ENCODE data around the gene GMPR2. TPM values are rescaled to one million over a fixed set of nuclear protein-coding genes. Genes with fewer than 3 reads are reported as not detected.

Gene GMPR2
- total and polyA plus RNA-seq, 2 of the 4 experiments (the other 2 are of a cell fraction), result 63.7 to 92.5 TPM

- no TSS peak for BruUV-seq (replicated peaks)
- dilution Hi-C loops (cut with HindIII; ENCODE audit: low sequenced_read_pairs, unreplicated experiment) (no loop called here), intact Hi-C loops (cut with micrococcal nuclease) (no loop called here), in situ Hi-C loops (cut with MboI; ENCODE audit: low sequenced_read_pairs) (no loop called here)
- ChIA-PET CTCF (no interaction called here), POLR2A (ENCODE audit: unreplicated experiment) (no interaction called here)
- Histone ChIP-seq H3K23ac (ENCODE audit: low read depth, low read length) (no peak overlapping the region), H3K27me3 (ENCODE audit: control insufficient read depth, insufficient read depth, low read length) (no peaks in the 10 kb centered on the region), H2BK5ac (ENCODE audit: low read depth, low read length, poor library complexity, severe bottlenecking) (no peak overlapping the region), H3K27ac (ENCODE audit: insufficient read depth, low read length) (no peak overlapping the region), H3K14ac (replicated peaks; ENCODE audit: low read depth, low read length) (no peak overlapping the region), H3K9ac (ENCODE audit: low read depth, low read length) (no peak overlapping the region), H2BK20ac (ENCODE audit: low read depth, low read length) (no peak overlapping the region), H3K4ac (ENCODE audit: low read depth, low read length) (no peak overlapping the region), H3K36me3 (ENCODE audit: control insufficient read depth, insufficient read depth, low read length) (no peaks in the 10 kb centered on the region; the same call in 1 of the 2 replicates), H4K8ac (ENCODE audit: low read depth in 2 of 2, low read length in 2 of 2) (no peak overlapping the region), H2AK9ac (replicated peaks; ENCODE audit: low read depth, low read length, poor library complexity) (no peak overlapping the region), H3K4me3 (ENCODE audit: insufficient read depth, low read depth, low read length) (no peak overlapping the region), H2BK15ac (ENCODE audit: low read depth, low read length) (no peak overlapping the region), H3K9me1 (ENCODE audit: insufficient read depth, low read length) (peaks cover 25% of the 10 kb centered on the region), H3K79me1 (ENCODE audit: low read depth in 1 of 2, low read length in 2 of 2) (no peaks in the 10 kb centered on the region), H3K4me2 (ENCODE audit: low read depth, low read length) (no peak overlapping the region), H3K56ac (ENCODE audit: extremely low read depth, insufficient read depth, low read length) (no peak overlapping the region), H2AK5ac (ENCODE audit: low read depth, low read length) (no peak overlapping the region), H2BK120ac (ENCODE audit: low read depth, low read length) (no peak overlapping the region), H4K20me1 (ENCODE audit: insufficient read depth, low read length) (no peaks in the 10 kb centered on the region), H4K91ac (ENCODE audit: insufficient read depth, low read depth, low read length) (no peak overlapping the region), H4K5ac (ENCODE audit: low read depth, low read length) (no peak overlapping the region), H3K18ac (ENCODE audit: low read depth, low read length) (no peak overlapping the region), H2AFZ (replicated peaks; ENCODE audit: low read length, poor library complexity) (peak overlapping the region; percentile 24), H3K4me1 (ENCODE audit: control insufficient read depth, insufficient read depth, low read length) (peaks cover 13% of the 10 kb centered on the region), H3K9me3 (ENCODE audit: control insufficient read depth, insufficient read depth, low read length) (no peaks in the 10 kb centered on the region)
- WGBS, 2 experiments (ENCODE audit: extremely low coverage in 2 of 2, insufficient read length in 1 of 2), result 74% methylated on average over 8 of the region's 13 CpGs; no CpG with 5 or more reads in 1 of the 2 experiments
- TF ChIP-seq, protein P1, sequence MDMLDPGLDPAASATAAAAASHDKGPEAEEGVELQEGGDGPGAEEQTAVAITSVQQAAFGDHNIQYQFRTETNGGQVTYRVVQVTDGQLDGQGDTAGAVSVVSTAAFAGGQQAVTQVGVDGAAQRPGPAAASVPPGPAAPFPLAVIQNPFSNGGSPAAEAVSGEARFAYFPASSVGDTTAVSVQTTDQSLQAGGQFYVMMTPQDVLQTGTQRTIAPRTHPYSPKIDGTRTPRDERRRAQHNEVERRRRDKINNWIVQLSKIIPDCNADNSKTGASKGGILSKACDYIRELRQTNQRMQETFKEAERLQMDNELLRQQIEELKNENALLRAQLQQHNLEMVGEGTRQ (IDR thresholded peaks at IDR 0.05; ENCODE audit: low read depth, low read length), result no peak
- TF ChIP-seq CHD1 (IDR thresholded peaks at IDR 0.05; ENCODE audit: low read depth, low read length) (no peak), NFE2L2 (IDR thresholded peaks at IDR 0.05; ENCODE audit: low read depth, low read length) (no peak), POLR2A (IDR thresholded peaks at IDR 0.05; ENCODE audit: low read depth, low read length) (no peak), SMC3 (IDR thresholded peaks at IDR 0.05; ENCODE audit: low read depth, low read length) (no peak), BHLHE40 (IDR thresholded peaks at IDR 0.05; ENCODE audit: low read depth, low read length) (no peak), CEBPB (IDR thresholded peaks at IDR 0.05; ENCODE audit: low read depth, low read length) (no peak), RFX5 (IDR thresholded peaks at IDR 0.05; ENCODE audit: low read depth, low read length) (no peak), RCOR1 (IDR thresholded peaks at IDR 0.05; ENCODE audit: insufficient replicate concordance, low read length) (no peak), MAZ (IDR thresholded peaks at IDR 0.05; ENCODE audit: borderline replicate concordance, low read depth, low read length) (no peak)
- TF ChIP-seq, protein P2, sequence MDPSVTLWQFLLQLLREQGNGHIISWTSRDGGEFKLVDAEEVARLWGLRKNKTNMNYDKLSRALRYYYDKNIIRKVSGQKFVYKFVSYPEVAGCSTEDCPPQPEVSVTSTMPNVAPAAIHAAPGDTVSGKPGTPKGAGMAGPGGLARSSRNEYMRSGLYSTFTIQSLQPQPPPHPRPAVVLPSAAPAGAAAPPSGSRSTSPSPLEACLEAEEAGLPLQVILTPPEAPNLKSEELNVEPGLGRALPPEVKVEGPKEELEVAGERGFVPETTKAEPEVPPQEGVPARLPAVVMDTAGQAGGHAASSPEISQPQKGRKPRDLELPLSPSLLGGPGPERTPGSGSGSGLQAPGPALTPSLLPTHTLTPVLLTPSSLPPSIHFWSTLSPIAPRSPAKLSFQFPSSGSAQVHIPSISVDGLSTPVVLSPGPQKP (IDR thresholded peaks at IDR 0.05; ENCODE audit: borderline replicate concordance, low read depth, low read length), result no peak
- TF ChIP-seq, protein P3, sequence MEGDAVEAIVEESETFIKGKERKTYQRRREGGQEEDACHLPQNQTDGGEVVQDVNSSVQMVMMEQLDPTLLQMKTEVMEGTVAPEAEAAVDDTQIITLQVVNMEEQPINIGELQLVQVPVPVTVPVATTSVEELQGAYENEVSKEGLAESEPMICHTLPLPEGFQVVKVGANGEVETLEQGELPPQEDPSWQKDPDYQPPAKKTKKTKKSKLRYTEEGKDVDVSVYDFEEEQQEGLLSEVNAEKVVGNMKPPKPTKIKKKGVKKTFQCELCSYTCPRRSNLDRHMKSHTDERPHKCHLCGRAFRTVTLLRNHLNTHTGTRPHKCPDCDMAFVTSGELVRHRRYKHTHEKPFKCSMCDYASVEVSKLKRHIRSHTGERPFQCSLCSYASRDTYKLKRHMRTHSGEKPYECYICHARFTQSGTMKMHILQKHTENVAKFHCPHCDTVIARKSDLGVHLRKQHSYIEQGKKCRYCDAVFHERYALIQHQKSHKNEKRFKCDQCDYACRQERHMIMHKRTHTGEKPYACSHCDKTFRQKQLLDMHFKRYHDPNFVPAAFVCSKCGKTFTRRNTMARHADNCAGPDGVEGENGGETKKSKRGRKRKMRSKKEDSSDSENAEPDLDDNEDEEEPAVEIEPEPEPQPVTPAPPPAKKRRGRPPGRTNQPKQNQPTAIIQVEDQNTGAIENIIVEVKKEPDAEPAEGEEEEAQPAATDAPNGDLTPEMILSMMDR (conservative IDR thresholded peaks at IDR 0.05; ENCODE audit: low read depth, low read length), result no peak
- ATAC-seq (ENCODE audit: low read depth) (no peak), DNase-seq (no peak)
Observed at GRCh38 chr14:24249230-24250021, 16.7 kb downstream of the GMPR2 start.

All from IMR-90 (cell line).